Measurements from ENCODE around the gene SYPL2.

GRCh38 chr1:109531380-109531779, 65.0 kb downstream of the SYPL2 start:
- TF ChIP-seq CTCF (IDR thresholded peaks at IDR 0.05) (no peak), POLR2A (IDR thresholded peaks at IDR 0.05) (no peak)

Data from heart left ventricle (tissue), 13 donors.